H1 (cell line): ENCODE results near the gene CPXM2. TPM values are rescaled to one million over a fixed set of nuclear protein-coding genes. Genes with fewer than 3 reads are reported as not detected.

Experiments used
- MAFK ChIP-seq: IDR thresholded peaks from 2 replicates; pipeline ENCODE4 v1.6.1; 2012; ENCODE audit warnings: low read depth, mild to moderate bottlenecking, improper control_type of control experiment, low read length
- polyA plus RNA-seq, 7 experiments: library from polyadenylated mRNA; depleted of rRNA in 3 of 7; stranded (reverse) in 5 of 7; unstranded in 2 of 7; fragments of >200 nt in 5 of 7; fragments of 200-250 nt in 2 of 7; gene quantifications; 1 replicate in 5 of 7; 2 replicates in 1 of 7; 4 replicates in 1 of 7; pipeline versions ENCODE4 v1.2.1 to v1.2.3, GENCODE V29; 2011 to 2013; ENCODE audit warnings: missing spikeins in 2 of 7, mixed read lengths in 2 of 7
- total RNA-seq: library from RNA; stranded (reverse); fragmentation: NEBNext Ultra II Directional; extraction: Animal tissue kit (Norgen Biotek cat#: 25700); gene quantifications from 2 replicates; pipeline ENCODE4 v1.2.1, GENCODE V29; 2021
- TF ChIP-seq, protein P1 (sequence below): fragments of 300-600 bp; sonication (generic); IDR thresholded peaks from 2 replicates; pipeline ENCODE4 v1.7.1; 2012; ENCODE audit warnings: low read length, moderate library complexity, mild to moderate bottlenecking, inconsistent platforms; ENCODE audit not compliant: insufficient replicate concordance

Gene CPXM2
- total and polyA plus RNA-seq, 2 of the 8 experiments (the other 6 are each of a cell fraction or from before 2014, with no cell fraction given), result 2.4 to 2.9 TPM

DNA sequence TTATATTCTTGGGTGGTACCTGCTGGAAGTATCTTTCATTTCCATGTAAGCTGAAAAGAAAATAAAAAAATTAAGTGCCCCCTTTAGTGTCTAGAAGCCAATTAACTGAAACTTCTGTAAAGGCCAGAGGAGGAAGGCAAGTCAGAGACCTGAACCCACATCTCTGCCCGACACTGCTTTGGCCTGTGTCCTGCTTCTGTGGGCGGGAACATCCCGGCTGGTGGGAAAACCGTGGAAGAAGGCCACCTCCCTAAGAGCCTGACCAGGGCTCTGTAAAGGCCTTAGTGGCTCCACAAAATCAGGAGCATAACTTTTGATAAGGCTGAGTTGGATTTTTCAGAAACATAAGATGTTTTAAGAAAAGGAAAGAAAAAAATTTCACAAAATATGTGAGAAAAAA is 9.4 kb downstream of the CPXM2 start (continued):
- TF ChIP-seq, protein P1, sequence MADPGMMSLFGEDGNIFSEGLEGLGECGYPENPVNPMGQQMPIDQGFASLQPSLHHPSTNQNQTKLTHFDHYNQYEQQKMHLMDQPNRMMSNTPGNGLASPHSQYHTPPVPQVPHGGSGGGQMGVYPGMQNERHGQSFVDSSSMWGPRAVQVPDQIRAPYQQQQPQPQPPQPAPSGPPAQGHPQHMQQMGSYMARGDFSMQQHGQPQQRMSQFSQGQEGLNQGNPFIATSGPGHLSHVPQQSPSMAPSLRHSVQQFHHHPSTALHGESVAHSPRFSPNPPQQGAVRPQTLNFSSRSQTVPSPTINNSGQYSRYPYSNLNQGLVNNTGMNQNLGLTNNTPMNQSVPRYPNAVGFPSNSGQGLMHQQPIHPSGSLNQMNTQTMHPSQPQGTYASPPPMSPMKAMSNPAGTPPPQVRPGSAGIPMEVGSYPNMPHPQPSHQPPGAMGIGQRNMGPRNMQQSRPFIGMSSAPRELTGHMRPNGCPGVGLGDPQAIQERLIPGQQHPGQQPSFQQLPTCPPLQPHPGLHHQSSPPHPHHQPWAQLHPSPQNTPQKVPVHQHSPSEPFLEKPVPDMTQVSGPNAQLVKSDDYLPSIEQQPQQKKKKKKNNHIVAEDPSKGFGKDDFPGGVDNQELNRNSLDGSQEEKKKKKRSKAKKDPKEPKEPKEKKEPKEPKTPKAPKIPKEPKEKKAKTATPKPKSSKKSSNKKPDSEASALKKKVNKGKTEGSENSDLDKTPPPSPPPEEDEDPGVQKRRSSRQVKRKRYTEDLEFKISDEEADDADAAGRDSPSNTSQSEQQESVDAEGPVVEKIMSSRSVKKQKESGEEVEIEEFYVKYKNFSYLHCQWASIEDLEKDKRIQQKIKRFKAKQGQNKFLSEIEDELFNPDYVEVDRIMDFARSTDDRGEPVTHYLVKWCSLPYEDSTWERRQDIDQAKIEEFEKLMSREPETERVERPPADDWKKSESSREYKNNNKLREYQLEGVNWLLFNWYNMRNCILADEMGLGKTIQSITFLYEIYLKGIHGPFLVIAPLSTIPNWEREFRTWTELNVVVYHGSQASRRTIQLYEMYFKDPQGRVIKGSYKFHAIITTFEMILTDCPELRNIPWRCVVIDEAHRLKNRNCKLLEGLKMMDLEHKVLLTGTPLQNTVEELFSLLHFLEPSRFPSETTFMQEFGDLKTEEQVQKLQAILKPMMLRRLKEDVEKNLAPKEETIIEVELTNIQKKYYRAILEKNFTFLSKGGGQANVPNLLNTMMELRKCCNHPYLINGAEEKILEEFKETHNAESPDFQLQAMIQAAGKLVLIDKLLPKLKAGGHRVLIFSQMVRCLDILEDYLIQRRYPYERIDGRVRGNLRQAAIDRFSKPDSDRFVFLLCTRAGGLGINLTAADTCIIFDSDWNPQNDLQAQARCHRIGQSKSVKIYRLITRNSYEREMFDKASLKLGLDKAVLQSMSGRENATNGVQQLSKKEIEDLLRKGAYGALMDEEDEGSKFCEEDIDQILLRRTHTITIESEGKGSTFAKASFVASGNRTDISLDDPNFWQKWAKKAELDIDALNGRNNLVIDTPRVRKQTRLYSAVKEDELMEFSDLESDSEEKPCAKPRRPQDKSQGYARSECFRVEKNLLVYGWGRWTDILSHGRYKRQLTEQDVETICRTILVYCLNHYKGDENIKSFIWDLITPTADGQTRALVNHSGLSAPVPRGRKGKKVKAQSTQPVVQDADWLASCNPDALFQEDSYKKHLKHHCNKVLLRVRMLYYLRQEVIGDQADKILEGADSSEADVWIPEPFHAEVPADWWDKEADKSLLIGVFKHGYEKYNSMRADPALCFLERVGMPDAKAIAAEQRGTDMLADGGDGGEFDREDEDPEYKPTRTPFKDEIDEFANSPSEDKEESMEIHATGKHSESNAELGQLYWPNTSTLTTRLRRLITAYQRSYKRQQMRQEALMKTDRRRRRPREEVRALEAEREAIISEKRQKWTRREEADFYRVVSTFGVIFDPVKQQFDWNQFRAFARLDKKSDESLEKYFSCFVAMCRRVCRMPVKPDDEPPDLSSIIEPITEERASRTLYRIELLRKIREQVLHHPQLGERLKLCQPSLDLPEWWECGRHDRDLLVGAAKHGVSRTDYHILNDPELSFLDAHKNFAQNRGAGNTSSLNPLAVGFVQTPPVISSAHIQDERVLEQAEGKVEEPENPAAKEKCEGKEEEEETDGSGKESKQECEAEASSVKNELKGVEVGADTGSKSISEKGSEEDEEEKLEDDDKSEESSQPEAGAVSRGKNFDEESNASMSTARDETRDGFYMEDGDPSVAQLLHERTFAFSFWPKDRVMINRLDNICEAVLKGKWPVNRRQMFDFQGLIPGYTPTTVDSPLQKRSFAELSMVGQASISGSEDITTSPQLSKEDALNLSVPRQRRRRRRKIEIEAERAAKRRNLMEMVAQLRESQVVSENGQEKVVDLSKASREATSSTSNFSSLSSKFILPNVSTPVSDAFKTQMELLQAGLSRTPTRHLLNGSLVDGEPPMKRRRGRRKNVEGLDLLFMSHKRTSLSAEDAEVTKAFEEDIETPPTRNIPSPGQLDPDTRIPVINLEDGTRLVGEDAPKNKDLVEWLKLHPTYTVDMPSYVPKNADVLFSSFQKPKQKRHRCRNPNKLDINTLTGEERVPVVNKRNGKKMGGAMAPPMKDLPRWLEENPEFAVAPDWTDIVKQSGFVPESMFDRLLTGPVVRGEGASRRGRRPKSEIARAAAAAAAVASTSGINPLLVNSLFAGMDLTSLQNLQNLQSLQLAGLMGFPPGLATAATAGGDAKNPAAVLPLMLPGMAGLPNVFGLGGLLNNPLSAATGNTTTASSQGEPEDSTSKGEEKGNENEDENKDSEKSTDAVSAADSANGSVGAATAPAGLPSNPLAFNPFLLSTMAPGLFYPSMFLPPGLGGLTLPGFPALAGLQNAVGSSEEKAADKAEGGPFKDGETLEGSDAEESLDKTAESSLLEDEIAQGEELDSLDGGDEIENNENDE, result no peak
- no peak for TF ChIP-seq MAFK
